Nucleus accumbens (tissue), 56 donors: ENCODE data around the gene KLK12.
"Not testable (repeated sequence)": the region's sequence is repeated elsewhere in the genome, so short reads cannot be mapped to it uniquely, and the experiment has no call there.

ENCODE experiments used
- DNase-seq, 56 donors: peaks; one replicate each; lab custom pipeline; 2025; lab: John Stamatoyannopoulos, UW

The KLK12 gene

GRCh38 chr19:50994129-50994528 is 40.7 kb downstream of the KLK12 start:
- DNase-seq: no peak

- DNase-seq: no peak
Observed at GRCh38 chr19:50992666-50993035, 42.2 kb downstream of the KLK12 start.

GRCh38 chr19:50984416-50984815 is 50.4 kb downstream of the KLK12 start:
- DNase-seq: not testable (repeated sequence)

GRCh38 chr19:50983625-50984292 is 51.0 kb downstream of the KLK12 start, which contains the start of gene KLK7:
Gene KLK7, minus strand, starts transcription at chr19:50983917. Its CDS starts 1,518 bp downstream, at chr19:50982399.
- DNase-seq: no peak

- no peak for DNase-seq
Observed at GRCh38 chr19:50982186-50982585, 52.6 kb downstream of the KLK12 start.

- no peak for DNase-seq
Observed at GRCh38 chr19:50981587-50982146, 53.1 kb downstream of the KLK12 start.

GRCh38 chr19:50980208-50980607 is 54.6 kb downstream of the KLK12 start:
- no peak for DNase-seq

- no peak for DNase-seq
Observed at GRCh38 chr19:50979758-50980157, 55.0 kb downstream of the KLK12 start.
